Measurements from ENCODE around the gene CCNK.

Gene CCNK

DNA sequence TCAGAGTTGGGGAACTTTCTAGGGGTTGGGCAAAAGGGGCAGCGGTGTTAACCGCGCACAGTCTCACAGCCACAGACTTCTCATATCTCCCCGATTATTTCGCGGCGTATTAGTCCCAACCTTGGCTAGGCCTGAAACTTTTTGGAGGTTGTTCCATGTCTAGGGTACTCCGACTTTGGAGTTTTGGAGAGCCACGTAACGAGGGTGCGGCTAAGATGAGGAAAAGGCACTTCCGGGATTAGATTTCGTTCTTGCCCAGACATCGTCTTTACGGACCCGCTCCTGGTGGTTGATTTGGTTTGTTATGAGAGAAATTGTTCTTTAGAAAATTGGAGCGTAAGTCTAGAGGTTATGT is 513 bp downstream of the CCNK start:
- peak overlapping the region; percentile 94 for H3K4me3 ChIP-seq (ENCODE audit: low read depth, low read length)
- TF ChIP-seq, protein P1, sequence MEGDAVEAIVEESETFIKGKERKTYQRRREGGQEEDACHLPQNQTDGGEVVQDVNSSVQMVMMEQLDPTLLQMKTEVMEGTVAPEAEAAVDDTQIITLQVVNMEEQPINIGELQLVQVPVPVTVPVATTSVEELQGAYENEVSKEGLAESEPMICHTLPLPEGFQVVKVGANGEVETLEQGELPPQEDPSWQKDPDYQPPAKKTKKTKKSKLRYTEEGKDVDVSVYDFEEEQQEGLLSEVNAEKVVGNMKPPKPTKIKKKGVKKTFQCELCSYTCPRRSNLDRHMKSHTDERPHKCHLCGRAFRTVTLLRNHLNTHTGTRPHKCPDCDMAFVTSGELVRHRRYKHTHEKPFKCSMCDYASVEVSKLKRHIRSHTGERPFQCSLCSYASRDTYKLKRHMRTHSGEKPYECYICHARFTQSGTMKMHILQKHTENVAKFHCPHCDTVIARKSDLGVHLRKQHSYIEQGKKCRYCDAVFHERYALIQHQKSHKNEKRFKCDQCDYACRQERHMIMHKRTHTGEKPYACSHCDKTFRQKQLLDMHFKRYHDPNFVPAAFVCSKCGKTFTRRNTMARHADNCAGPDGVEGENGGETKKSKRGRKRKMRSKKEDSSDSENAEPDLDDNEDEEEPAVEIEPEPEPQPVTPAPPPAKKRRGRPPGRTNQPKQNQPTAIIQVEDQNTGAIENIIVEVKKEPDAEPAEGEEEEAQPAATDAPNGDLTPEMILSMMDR (IDR thresholded peaks at IDR 0.05; ENCODE audit: low read depth, low read length): no peak

DNA sequence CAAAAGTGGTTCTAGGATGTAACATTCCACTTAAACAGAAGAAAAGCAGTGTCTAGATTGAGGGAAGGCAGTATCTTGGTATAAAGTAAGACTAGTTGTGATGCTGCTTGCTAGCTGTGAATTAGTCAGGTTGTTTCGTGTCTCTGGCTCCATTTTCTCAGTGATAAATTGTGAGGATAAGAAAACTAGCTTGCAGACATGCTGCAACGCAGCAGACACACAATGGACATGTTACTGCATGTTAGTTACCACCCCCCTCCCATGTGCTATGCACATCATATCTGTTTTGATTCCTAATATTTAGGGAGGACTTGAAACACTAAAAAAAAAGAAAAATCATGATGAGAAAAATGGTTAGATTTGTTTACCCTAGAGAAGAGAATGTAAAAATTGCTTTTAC is 2.9 kb downstream of the CCNK start:
- TF ChIP-seq, protein P1 (IDR thresholded peaks at IDR 0.05; ENCODE audit: low read depth, low read length): no peak
- no peak overlapping the region for H3K4me3 ChIP-seq (ENCODE audit: low read depth, low read length)

DNA sequence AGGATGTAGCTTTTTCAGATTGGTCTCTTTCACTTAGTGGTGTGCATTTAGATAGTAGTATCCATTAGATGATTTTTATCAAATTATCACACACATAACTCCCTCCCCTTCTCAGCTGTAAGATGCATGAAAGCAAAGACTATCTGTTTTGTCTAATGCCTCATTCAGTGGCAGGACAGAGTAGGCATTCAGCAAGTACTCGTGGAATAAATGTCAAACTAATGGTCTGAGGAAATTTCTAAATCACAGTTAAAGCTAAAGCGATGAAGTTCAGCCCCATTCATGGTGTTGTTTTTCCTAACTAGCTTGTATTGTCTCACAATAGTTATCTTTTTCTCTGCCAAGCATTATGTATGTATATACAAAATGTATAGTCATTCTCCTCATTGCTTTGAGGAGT is 16.1 kb downstream of the CCNK start:
- H3K4me3 ChIP-seq (ENCODE audit: low read depth, low read length): no peak overlapping the region
- TF ChIP-seq, protein P1 (IDR thresholded peaks at IDR 0.05; ENCODE audit: low read depth, low read length): no peak

DNA sequence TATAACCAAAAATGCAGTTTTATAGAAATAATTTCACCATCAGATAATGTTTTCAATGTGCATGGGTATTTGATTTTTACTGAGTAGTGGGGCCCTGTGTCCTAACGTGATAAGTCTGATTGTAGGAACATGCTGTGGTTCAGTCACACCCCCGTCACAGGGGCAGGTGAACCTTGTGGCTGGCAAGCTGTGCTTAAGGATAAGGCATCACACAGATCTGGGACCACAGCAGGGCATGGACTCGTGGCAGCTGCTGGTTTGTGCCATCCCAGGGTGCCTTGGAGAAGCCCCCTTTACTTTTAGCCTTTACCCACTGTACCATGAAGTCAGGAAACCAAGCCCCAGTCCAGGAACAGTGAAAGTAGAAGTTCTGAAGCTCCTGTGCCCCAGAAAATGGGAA is 16.7 kb downstream of the CCNK start:
- H3K4me3 ChIP-seq (ENCODE audit: low read depth, low read length): no peak overlapping the region
- TF ChIP-seq, protein P1 (IDR thresholded peaks at IDR 0.05; ENCODE audit: low read depth, low read length): no peak

DNA sequence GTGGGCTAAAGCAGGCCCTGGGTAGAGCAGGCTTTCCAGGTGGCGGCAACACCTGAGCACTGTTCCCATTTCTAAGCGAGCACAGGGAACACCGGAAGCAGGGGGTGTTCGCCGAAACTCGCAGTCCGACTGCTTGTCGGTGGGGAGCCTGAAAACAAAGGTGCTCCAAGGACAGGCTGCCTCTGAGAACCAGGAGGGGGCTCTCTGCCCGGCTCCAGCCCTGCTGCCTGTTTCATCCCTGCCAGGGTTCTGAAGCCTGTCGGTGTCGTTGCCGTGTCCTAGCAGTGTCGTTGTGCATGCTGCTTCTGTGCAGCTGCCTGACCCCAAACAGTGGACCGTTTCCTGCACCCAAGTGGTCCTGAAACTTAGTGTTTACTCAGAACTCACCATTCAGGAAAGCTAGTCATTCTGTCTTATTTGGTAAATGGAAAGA is 21.8 kb downstream of the CCNK start:
- TF ChIP-seq, protein P1 (IDR thresholded peaks at IDR 0.05; ENCODE audit: low read depth, low read length): no peak
- H3K4me3 ChIP-seq (ENCODE audit: low read depth, low read length): no peak overlapping the region

DNA sequence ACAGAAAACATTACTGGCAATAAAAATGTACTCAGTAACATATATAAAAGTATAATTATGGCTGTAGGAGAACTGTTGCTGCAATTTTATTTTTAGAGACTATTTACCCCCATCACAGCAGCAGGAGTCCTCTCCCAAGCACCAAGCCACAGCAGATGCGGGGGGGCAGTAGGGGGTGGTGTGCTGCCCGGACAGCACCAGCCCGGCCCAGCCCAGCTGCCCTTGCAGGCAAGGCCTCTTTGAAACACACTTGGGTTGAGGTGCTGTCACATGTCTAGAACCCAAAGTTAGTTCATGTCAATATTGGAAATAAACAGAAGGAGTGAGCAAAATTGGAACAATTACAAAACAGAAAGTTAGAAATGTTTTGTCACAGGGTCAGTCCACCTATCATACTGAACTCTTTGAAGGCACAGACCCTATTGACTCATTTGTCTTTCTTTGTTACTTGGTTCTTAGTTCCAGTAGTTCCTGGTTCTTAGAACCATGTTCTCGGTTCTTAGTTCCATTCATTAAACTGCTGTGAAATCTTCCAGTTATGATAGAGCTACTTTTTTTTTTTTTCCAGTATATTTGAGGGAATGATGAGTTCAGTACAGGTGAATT is 22.7 kb downstream of the CCNK start:
- H3K4me3 ChIP-seq (ENCODE audit: low read depth, low read length): no peak overlapping the region
- TF ChIP-seq, protein P1 (IDR thresholded peaks at IDR 0.05; ENCODE audit: low read depth, low read length): no peak

DNA sequence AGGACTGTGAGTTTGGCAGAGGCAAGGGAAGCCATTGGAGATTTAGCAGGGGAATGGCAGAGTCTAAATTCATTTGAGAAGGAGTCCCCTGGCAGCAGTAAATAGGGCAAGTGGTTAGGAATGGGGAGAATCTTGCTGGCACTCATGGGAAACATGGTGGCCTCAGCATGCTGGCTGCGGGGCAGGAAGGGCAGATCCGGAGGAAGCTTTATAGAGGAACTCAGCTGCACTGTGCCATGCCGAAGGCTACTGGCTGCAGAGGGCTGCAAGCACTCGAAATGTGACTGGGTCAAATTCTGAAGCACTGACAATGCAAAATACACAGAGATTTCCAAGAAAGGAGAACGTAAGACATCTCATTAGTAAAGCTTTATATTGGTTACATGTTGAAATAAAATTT is 23.9 kb downstream of the CCNK start:
- TF ChIP-seq, protein P1 (IDR thresholded peaks at IDR 0.05; ENCODE audit: low read depth, low read length): no peak
- H3K4me3 ChIP-seq (ENCODE audit: low read depth, low read length): no peak overlapping the region
